HepG2 (cell line): ENCODE data around the gene CDK8. TPM values are rescaled to one million over a fixed set of nuclear protein-coding genes. Genes with fewer than 3 reads are reported as not detected.

Source experiments
- FOXA1 ChIP-seq, 2 experiments: fragments of 450-650 bp in 1 of 2; sonication (generic) in 1 of 2; formaldehyde crosslinking in 1 of 2; IDR thresholded peaks; 2 replicates each; pipeline versions ENCODE4 v1.4.0 to v1.6.1; 2016 to 2020; ENCODE audit warnings: missing genetic modification reagents in 1 of 2
- FOXO1 ChIP-seq: sonication (generic); formaldehyde crosslinking; IDR thresholded peaks from 2 replicates; pipeline ENCODE4 v1.4.0; 2020; ENCODE audit warnings: missing genetic modification reagents
- HOXA7 ChIP-seq: sonication (generic); formaldehyde crosslinking; IDR thresholded peaks from 2 replicates; pipeline ENCODE4 v1.8.1; 2022; ENCODE audit warnings: mild to moderate bottlenecking, missing genetic modification reagents, moderate library complexity
- IRF2 ChIP-seq: IDR thresholded peaks from 2 replicates; pipeline ENCODE4 v1.6.1; 2018; ENCODE audit warnings: missing genetic modification reagents, missing compliant biosample characterization
- ONECUT2 ChIP-seq: sonication (generic); formaldehyde crosslinking; IDR thresholded peaks from 2 replicates; pipeline ENCODE4 v1.4.0; 2020; ENCODE audit warnings: missing genetic modification reagents
- SNAPC5 ChIP-seq: sonication (generic); formaldehyde crosslinking; IDR thresholded peaks from 2 replicates; pipeline ENCODE4 v1.8.1; 2023; ENCODE audit warnings: mild to moderate bottlenecking, missing genetic modification reagents, borderline replicate concordance
- SP2 ChIP-seq: sonication (generic); formaldehyde crosslinking; IDR thresholded peaks from 2 replicates; pipeline ENCODE4 v1.5.1; 2020; ENCODE audit warnings: mild to moderate bottlenecking, missing genetic modification reagents
- ZBTB40 ChIP-seq, 2 experiments: fragments of 450-650 bp in 1 of 2; sonication (generic) in 1 of 2; formaldehyde crosslinking in 1 of 2; IDR thresholded peaks; 2 replicates each; pipeline versions ENCODE4 v1.6.1 to v1.8.0; 2016 to 2022; ENCODE audit warnings: antibody characterized with exemption in 1 of 2, mild to moderate bottlenecking in 1 of 2, missing genetic modification reagents in 1 of 2
- ZNF329 ChIP-seq: sonication (generic); formaldehyde crosslinking; IDR thresholded peaks from 2 replicates; pipeline ENCODE4 v1.9.0; 2021; ENCODE audit warnings: low read depth, mild to moderate bottlenecking, missing genetic modification reagents
- ZNF331 ChIP-seq: sonication (generic); formaldehyde crosslinking; IDR thresholded peaks from 2 replicates; pipeline ENCODE4 v1.4.0; 2020; ENCODE audit warnings: missing genetic modification reagents
- ZNF468 ChIP-seq: sonication (generic); formaldehyde crosslinking; IDR thresholded peaks from 2 replicates; pipeline ENCODE4 v1.8.0; 2022; ENCODE audit warnings: mild to moderate bottlenecking, moderate library complexity, missing genetic modification reagents
- polyA plus RNA-seq, 8 experiments: library from polyadenylated mRNA; depleted of rRNA in 3 of 8; stranded (reverse) in 7 of 8; unstranded in 1 of 8; fragments of >200 nt; fragmentation: Illumina TruSeq in 4 of 8; extraction: Trizol in 4 of 8; gene quantifications; 2 replicates each; pipeline versions ENCODE4 v1.2.1 to v1.2.3, GENCODE V29; 2011 to 2016; ENCODE audit warnings: low read depth in 4 of 8, missing spikeins in 1 of 8, mixed read lengths in 1 of 8; ENCODE audit not compliant: insufficient read depth in 1 of 8
- total RNA-seq, 5 experiments: library from RNA; depleted of rRNA; stranded (reverse); fragments of >200 nt; fragmentation: Illumina TruSeq; extraction: Trizol; gene quantifications; 2 replicates each; pipeline ENCODE4 v1.2.3, GENCODE V29; 2016; ENCODE audit warnings: low read depth in 1 of 5

Gene CDK8
- total and polyA plus RNA-seq, 2 of the 13 experiments (the other 11 are each of a cell fraction or from before 2014, with no cell fraction given), result 15.8 to 16.4 TPM

- TF ChIP-seq ZBTB40 (IDR thresholded peaks at IDR 0.05) (no peak), ZBTB40 (CRISPR knock-in tag; IDR thresholded peaks at IDR 0.05) (no peak), FOXO1 (CRISPR knock-in tag) (no peak), SNAPC5 (CRISPR knock-in tag) (no peak), HOXA7 (CRISPR knock-in tag) (no peak), IRF2 (CRISPR knock-in tag) (no peak), ZNF331 (CRISPR knock-in tag) (no peak), ZNF468 (CRISPR knock-in tag) (no peak), ZNF329 (CRISPR knock-in tag) (no peak), ONECUT2 (CRISPR knock-in tag) (no peak), FOXA1 (IDR thresholded peaks at IDR 0.05) (no peak), FOXA1 (CRISPR knock-in tag; IDR thresholded peaks at IDR 0.05) (no peak), SP2 (CRISPR knock-in tag) (no peak)
Measured at GRCh38 chr13:26362261-26362660, 108.3 kb downstream of the CDK8 start (continued).
